ENCODE data around the gene FAM161B.
"Not testable (repeated sequence)": the region's sequence is repeated elsewhere in the genome, so short reads cannot be mapped to it uniquely, and the experiment has no call there.

Gene FAM161B

DNA sequence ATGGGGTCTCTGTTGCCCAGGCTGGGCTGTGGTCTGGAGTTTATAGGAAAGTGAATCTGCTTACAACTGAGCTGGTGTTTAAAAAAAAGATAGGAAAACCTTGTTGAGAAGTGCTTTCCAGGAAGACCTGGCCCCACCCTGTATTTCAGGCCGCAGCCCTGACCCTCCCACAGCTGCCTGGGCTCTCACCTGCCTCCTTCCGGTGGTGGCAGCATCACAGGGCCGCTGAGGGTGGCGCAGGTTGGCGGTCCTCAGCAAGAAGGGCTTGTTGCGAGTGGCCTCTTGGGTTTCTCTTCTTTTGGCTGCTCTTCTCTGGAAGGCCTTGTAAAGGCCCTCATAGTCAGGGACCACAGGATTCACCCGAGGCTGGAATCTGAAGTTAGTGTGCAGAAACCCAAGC lies 7.7 kb downstream of the FAM161B start:
- no peak for DNase-seq

DNA sequence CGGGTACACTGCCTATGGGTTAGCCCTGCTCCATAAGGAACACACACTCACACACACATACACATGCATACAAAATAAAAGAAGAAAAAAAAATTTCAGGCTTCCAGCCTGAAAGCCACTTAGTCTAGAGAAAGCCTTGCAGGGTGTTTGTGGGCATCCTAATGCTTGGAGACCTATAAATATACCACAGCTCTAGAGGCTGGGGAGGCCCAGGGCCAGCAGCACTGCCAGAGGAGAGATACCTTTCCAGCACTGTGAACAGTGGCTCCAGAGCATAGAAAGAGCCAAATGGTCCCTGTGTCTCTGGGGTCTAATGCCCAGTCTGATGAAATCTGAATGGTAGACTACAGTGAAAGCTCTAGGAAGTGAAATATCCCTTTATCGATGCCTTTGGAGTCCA lies 12.9 kb downstream of the FAM161B start:
- DNase-seq: no peak

DNA sequence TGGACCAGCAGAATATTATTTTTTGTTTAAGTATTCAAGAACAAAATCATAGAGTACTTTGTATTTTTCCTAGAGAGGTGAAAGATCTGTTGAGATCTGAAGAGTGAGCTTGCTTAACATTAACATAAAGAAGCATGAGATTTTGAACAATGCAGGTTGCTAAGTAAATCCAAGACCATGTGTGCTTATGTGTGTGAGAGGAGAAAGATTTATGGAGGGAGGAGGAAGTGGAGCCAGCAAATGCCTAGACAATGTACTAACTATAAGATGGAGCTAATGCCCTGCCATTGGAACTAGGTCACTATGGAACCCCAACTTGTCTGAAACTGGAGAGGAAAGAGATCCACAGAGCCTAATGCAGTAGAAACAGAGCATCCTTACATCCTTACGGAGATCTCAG lies 13.3 kb downstream of the FAM161B start:
- no peak for DNase-seq

DNA sequence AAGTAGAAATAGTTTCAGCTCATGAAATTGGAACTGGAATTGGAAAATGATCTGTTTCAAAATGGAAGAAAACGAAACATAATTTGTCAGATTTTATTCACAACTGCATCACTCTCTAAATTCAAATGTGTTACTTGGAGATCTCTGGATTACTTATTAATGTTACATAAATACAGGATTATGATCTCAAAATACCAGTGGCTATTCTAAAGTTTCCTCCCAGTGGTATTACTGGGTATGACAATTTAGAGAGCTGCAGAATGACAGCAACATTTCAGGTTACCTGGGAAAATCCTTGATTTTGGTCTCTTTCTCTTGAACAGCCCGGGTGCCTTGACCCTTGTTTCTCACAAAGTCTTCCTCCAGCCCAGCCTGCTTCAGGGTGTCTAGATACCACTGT lies 14.2 kb downstream of the FAM161B start:
- no peak for DNase-seq

DNA sequence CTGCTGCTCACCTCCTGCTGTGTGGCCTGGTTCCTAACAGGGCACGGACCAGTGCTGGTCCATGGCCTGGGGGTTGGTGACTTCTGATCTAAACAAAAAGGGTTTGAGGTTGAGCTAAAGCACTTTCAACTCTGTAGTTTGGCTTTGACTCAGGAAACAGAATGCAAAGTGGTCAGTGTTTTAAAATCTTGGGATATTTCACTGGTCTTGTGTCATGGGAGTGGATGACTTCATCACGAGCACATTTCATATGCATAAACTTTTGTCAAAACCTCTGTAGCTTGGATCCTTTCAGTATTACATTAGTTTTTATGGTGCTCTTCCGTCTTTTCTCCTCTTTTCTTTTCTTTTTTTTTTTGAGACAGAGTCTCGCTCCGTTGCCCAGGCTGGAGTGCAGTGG lies 25.6 kb downstream of the FAM161B start:
- no peak for DNase-seq

DNA sequence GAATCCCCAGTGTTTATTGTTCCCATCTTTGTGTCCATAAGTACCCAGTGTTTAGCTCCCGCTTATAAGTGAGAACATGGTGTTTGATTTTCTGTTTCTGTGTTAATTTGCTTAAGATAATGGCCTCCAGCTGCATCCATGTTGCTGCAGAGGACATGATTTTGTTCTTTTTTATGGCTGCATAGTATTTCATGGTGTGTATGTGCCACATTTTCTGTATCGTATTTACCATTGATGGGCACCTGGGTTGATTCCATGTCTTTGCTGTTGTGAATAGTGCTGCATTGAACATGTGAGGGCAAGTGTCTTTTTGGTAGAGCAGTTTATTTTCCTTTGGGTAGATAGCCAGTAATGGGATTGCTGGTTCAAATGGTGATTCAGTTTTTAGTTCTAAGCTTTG lies 30.4 kb downstream of the FAM161B start:
- DNase-seq: not testable (repeated sequence)

DNA sequence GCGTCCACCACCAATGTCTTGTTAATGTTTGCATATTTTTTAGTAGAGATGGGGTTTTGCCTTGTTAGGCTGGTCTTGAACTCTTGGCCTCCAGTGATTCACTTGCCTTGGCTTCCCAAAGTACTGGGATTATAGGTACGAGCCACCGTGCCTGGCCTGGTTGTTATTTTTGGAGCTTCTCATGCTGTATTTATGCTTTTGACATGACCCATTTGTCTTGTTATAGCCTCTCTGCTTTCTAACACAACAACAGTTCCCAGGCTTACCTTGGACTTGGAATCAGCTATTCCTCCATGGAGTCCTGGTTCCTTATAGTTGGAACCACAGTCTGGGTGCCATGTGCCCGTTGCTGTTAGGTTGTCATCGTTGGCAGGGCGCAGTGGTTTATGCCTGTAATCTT lies 33.6 kb downstream of the FAM161B start:
- no peak for DNase-seq

DNA sequence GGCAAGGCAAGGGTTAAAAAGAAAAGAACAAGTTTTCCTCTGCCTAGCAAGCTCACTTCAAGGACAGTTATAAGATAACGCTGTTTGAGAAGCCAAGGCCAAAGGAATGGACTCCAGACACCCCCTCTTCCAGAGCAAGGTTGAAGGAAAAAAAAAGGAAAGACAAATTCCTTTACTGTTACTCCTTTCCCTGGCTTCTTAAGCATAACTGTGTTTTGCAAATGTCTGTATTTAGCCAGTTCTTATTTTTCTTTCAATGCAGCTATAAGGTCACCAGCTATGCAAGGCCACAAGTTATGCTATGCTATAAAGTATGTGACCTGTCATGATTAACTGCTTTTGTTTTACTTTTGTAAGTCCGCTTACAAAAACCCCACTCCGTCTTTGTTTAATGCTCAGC lies 36.6 kb downstream of the FAM161B start:
- DNase-seq: no peak

DNA sequence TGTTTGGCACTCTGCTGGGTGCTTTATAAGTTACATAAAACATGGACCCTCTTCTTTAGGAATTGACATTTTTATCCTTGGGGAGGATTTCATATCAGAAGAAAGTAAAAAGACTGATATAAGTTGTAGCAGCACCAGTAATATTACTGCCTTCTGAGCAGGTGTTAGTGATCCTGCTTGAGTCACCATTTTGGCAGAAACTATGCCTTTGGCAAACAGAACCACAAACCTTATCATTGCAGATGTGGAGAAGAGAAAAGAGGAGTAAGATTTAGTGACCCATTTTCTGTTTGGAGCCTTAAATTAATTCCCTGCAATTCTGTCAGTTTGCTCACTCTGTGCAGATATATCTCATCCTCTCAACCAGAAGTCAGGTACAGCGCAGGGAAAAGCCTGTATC lies 40.2 kb downstream of the FAM161B start:
- no peak for DNase-seq

DNA sequence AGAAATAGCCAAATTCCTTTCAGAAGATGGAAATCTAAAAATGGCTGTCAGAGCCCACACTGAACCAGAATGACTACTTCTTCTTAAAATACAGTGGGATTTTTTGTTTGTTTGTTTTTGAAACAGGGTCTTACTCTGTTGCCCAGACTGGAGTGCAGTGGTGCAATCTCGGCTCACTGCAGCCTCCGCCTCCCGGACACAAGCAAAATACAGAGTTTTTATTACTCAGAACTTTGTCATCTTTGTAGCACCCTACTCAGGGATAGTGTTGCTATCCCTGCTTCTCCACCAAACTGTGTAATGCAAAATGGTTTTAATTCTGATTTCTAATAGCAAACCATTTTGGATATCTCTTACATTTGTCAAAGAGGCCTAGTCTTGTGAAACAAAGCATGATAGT lies 46.9 kb downstream of the FAM161B start:
- DNase-seq: no peak

DNA sequence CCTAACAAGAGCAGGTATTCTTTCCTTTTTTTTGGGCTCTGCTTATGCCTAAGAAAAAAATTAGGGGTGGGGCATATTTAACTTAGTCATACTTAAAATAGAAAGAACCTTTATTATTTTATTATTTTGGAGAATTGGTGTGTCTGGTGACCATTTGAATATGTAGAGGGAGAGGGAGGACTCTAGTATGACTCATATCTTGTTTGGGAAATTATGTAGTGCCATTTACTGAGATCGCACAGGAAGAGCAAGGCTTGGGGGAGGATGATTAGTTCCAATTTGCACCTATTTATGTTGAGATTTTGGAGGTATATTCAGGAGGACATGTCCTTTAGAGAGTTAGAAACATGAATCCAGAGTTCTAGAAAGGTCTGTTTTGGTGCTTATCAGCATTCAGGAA lies 53.4 kb downstream of the FAM161B start:
- no peak for DNase-seq

DNA sequence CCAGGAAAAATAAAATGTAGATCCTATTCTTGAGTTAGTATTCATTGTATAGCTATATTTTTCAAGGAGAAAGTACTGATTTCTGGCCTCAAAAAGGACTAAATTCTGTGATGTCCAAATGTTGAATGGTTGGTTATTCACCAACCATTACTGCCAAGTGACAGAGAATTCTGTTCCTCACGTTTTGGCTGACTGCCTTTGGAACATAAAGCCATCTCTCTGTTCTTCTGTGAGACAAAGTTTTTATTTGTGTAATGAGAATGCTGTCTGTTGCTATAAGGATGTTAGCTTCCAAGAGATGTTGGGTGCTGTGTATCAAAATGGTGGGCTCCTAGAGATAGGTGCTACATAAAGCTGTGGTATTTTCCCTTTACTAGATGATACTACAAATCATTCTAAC lies 54.0 kb downstream of the FAM161B start:
- no peak for DNase-seq

DNA sequence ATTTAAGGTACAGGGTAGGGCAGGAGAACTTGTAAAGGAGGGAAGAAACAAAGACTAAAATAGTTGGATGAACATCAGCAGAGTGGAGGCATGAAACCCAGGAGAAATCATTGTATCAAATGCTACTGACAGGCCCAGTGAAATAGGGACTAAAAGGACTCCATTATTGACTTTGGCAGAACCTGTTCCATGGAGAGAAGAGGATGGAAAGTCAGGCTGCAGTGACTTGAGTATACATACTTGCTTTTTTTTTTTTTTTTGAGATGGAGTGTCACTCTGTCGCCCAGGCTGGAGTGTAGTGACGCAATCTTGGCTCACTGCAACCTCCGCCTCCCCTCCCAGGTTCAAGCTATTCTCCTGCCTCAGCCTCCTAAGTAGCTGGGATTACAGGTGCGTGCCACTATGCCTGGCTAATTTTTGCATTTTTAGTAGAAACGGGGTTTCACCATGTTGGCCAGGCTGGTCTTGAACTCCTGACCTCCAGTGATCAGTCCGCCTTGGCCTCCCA lies 55.7 kb downstream of the FAM161B start:
- DNase-seq: not testable (repeated sequence)

DNA sequence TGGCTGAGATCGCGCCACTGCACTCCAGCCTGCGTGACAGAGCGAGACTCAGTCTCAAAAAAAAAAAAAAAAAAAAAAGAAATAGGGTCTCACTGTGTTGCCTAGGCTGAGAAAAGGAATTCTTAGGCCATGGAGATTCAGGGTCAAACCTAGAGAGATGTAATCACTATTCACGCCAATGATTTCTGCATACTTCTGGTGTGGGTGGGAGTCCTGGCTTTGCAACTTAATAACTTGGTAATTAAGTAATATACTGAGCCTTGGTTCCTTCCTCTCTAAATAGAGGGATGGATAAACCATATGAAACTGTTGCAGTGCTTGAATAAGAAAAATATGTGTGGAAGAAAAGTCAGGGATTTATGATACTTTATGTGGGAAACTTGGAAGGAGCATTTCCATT lies 60.5 kb downstream of the FAM161B start:
- no peak for DNase-seq

DNA sequence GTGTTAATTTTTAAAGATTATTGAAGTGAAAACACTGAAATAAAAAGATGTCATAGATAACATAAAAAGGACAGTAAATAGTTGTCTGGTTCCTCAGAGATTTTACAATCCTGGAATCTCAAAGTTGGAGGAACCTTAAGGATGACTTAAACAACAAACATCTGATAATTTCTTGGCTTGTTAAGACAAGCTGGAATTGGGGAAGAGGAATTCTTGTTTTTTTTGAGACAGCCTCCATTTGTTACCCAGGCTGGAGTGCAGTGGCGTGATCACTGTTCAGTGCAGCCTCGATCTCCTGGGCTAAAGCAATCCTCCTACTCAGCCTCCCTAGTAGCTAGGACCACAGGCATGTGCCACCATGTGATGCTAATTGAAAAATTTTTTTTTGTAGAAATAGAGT lies 60.9 kb downstream of the FAM161B start:
- DNase-seq: peak; percentile 14

DNA sequence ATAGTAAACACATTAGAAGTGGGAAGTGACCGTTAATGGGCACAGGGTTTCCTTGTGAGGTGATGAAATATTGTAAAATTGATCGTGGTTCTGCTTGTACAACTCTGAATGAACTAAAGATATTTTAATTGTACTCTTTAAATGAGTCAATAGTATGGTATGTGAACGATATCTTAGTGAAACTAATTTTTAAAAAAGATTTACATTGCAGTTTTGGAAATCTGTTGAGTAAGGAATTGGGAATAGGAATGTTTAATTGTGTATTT lies 61.5 kb downstream of the FAM161B start:
- DNase-seq: peak; percentile 23

DNA sequence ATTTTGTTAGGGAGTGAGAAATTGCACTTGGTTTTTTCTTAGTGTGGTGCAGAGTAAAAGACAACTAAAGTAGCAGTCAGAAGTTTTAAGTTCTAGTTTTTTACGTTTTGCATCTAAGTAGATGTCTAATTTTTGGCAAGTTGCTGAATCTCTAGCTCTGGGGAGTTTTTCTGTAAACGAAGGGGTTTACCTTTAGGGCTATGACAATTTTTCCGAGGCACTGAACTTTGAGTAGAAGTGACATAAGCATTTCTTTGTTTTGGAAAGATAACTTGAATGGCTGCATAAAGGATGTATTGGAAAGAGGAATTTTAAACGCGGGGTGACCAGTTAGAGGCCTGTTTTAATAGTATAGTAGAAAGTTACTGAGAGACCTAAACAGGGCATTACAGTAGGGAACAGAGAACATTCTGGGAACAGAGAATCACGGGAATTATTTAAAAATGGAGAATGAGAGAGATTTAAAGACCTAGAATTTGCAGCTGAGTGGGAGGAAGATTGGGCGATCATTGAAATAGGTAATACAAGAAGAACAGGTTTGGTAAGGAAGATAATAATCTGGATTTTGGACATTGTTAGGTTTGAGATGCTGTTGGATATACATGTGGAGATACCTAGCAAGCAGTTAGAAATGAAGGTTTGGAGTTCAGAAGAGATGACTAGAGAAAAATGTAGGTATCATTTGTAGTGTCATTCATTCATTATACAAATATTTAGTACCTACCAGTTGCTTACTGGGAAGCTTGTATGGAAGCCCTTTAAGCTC lies 62.0 kb downstream of the FAM161B start:
- DNase-seq: no peak

DNA sequence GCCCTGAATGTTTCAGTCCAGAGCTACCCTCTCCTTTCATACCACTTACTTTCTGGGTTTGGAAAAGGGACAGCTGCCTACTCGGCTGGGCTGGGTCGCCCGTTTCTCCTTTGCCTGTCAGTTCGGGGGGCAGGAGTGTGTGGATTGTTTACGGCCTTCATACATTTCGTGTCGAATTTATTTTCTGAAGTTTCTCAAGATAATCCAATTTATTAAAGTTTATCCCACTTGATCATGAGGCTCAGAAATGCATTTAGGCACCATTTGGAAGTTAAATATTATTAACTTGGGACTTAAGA lies 62.6 kb downstream of the FAM161B start:
- DNase-seq: no peak

DNA sequence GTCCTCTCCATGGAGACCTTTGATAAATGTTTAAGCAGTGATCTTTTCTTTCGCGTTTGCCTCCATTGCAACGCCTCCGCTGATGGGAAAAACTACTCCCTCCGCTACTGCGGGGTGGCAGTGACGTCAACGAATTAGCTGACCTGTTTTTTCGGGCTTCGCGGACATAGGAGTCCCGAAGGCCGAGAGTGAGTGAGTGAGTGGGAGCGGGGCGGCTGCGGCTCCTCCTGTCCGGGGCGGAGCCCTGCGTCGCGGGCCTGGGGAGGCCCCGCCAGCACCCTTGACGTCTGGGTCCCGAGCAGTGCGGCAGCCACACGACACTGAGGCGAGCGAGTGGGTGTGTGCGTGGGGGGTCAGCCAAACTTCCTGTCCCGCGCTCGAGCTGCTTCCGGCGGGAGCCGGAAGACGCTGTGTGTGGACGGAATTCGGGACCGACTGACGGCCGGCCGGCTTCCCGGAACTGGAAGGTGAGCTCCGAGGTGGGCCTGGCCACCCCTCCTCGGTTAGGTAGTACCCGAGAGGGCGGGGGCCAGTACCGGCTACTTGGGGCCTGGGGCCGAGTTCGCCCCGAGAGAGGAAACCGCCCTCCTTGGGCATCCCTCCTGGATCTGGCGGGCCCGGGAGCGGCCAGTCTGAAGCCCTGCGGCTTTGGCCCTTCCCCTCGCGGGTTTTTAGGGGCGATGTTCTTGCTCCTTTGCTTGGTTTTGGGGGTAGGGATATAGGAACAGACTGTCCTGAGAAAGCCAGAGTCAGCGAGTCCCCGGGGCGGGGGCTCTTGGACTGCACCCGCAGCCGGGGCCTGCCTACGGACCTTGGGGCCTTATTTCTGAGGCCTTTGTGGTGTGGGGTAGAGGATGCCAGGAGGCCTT lies 63.2 kb downstream of the FAM161B start, which contains the start of gene ZNF410:
ZNF410 (plus strand) TSS at position 411 of the 869 bp plus-strand sequence. CDS start 5,317 bp downstream, outside the sequence.
- DNase-seq: peak; percentile 97

DNA sequence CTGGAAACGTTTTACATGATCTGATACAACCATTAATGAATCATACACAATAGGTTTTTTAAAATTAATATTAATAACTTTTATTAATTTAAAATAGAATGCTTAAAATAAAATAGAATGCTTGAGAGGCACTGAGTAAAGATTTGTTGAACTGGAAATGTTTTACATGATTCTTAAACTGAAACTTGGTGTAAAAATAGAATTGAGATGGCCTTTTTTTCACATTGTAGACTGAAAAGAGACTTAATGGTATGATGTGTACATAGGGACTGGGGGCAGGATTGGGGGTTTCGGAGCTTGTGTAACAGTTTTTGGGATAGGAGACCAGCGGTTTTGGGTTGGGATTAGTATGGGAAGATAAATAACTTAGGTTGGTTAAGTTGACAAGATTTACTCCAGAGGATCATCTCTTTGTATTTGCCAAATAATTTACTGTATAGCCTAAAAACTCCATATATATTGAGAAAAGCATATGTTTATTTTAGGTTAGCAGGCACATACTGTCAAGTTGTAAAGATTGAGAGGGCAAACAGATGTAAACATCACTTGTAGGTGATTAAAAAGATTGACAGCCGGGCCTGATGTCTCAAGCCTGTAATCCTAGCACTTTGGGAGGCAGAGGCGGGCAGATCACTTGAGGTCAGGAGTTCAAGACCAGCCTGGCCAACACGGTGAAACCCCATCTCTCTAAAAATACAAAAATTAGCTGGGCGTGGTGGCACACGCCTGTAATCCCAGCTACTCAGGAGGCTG lies 65.3 kb downstream of the FAM161B start:
- no peak for DNase-seq

All from fibroblast of upper back skin (primary cell).